IPS-20b (cell line): ENCODE results near the gene RAD18.

Source experiments
- H3K27ac ChIP-seq: one replicate; pipeline ENCODE4 v1.5.1; 2013; ENCODE audit warnings: low read length
- H3K27me3 ChIP-seq: 2 replicates; pipeline ENCODE4 v1.6.1; 2013; ENCODE audit warnings: mild to moderate bottlenecking, low read length, inconsistent platforms; ENCODE audit not compliant: insufficient read depth
- H3K36me3 ChIP-seq: 2 replicates; pipeline ENCODE4 v1.6.1; 2013; ENCODE audit warnings: low read depth, mild to moderate bottlenecking, inconsistent platforms, low read length, moderate library complexity; ENCODE audit not compliant: insufficient read depth
- H3K4me1 ChIP-seq: 2 replicates; pipeline ENCODE4 v1.6.1; 2013; ENCODE audit warnings: mild to moderate bottlenecking, control low read depth, inconsistent platforms, low read length, moderate library complexity; ENCODE audit not compliant: insufficient read depth
- H3K4me3 ChIP-seq: 2 replicates; pipeline ENCODE4 v1.5.1; 2013; ENCODE audit warnings: mild to moderate bottlenecking, low read length, inconsistent platforms
- H3K9ac ChIP-seq: 2 replicates; pipeline ENCODE4 v1.6.1; 2013; ENCODE audit warnings: low read depth, mild to moderate bottlenecking, inconsistent platforms, low read length, moderate library complexity
- H3K9me3 ChIP-seq: 2 replicates; pipeline ENCODE4 v1.6.1; 2013; ENCODE audit warnings: mild to moderate bottlenecking, low read depth, low read length, inconsistent platforms; ENCODE audit not compliant: insufficient read depth

RAD18 gene

DNA sequence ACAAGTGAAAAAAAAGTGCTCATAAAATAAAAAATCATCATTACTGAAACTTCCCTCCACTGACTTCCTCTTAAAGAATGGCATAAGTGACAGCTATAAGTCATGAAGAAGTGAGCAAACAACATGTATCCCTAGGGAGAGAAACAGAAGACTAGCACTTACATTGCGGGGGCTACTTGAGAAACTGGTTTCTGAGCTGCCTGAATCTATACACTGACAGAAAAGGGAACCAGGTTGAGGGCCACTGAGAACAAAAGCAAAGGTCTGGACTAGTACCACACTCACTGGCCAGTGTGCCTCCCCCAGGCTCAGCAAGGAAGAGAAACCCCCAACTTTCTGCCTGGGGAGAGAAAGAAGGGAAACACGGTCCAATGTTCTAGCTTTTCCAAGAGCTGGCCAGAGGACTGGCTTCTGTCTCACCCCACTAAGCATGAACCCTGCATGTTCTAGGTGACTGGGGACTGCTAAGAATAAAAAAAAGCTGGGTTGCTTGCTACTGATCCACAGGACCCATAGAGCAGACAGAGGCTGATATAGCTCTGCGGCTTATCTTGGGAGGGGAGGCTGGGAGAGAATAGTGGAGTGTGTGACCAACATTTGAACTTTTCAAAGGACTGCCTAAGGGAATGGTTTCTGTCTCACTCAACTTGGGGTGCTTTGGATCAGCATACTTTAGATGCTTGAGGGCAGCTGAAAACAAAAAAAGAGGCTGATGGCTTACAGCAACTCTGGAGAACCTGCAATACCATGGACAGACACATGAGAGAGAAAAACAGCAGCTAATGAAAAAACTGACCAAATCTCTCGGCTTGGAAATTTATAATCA, 8.1 kb downstream of the RAD18 start:
- Histone ChIP-seq H3K9ac (no peak overlapping the region), H3K9me3 (no peaks in the 10 kb centered on the region), H3K4me1 (no peaks in the 10 kb centered on the region; the same call in 1 of the 2 replicates), H3K27me3 (no peaks in the 10 kb centered on the region), H3K36me3 (peaks cover 37% of the 10 kb centered on the region; the same call in 1 of the 2 replicates), H3K27ac (no peak overlapping the region), H3K4me3 (no peak overlapping the region)

GRCh38 chr3:8953313-8953712, 10.0 kb downstream of the RAD18 start:
- peaks cover 23% of the 10 kb centered on the region; the same call in 1 of the 2 replicates for H3K36me3 ChIP-seq
- H3K4me3 ChIP-seq, result no peak overlapping the region
- no peaks in the 10 kb centered on the region for H3K27me3 ChIP-seq
- no peaks in the 10 kb centered on the region; the same call in 1 of the 2 replicates for H3K4me1 ChIP-seq
- no peaks in the 10 kb centered on the region for H3K9me3 ChIP-seq
- H3K9ac ChIP-seq, result no peak overlapping the region
- H3K27ac ChIP-seq, result no peak overlapping the region

DNA sequence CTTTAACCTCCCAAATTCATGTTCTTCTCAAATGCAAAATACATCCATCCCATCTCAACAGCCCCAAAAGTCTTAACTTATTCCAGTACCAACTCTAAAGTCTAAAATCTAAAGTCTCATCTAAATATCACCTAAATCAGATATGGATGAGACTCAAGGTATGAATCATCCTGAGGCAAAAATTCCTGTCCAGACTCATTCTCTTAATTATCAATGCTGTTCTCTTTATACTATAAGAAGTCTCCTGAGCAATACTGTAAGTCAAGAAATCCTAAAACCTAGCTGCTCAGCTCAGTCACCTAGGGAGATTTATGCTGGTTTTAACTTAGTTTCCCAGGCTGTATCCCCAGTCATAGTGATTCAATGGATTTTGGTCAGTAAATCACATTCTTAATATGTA, 11.1 kb downstream of the RAD18 start:
- peaks cover 20% of the 10 kb centered on the region; the same call in 1 of the 2 replicates for H3K36me3 ChIP-seq
- no peak overlapping the region for H3K9ac ChIP-seq
- no peaks in the 10 kb centered on the region for H3K27me3 ChIP-seq
- H3K9me3 ChIP-seq, result no peaks in the 10 kb centered on the region
- H3K4me3 ChIP-seq, result no peak overlapping the region
- no peak overlapping the region for H3K27ac ChIP-seq
- no peaks in the 10 kb centered on the region; the same call in 1 of the 2 replicates for H3K4me1 ChIP-seq

- Histone ChIP-seq H3K4me1 (no peaks in the 10 kb centered on the region), H3K36me3 (peaks cover 65% of the 10 kb centered on the region), H3K27me3 (no peaks in the 10 kb centered on the region), H3K9ac (no peak overlapping the region), H3K9me3 (peaks cover 5% of the 10 kb centered on the region; the same call in 1 of the 2 replicates), H3K27ac (no peak overlapping the region), H3K4me3 (no peak overlapping the region)
Observed at GRCh38 chr3:8945890-8946600, 17.2 kb downstream of the RAD18 start.

DNA sequence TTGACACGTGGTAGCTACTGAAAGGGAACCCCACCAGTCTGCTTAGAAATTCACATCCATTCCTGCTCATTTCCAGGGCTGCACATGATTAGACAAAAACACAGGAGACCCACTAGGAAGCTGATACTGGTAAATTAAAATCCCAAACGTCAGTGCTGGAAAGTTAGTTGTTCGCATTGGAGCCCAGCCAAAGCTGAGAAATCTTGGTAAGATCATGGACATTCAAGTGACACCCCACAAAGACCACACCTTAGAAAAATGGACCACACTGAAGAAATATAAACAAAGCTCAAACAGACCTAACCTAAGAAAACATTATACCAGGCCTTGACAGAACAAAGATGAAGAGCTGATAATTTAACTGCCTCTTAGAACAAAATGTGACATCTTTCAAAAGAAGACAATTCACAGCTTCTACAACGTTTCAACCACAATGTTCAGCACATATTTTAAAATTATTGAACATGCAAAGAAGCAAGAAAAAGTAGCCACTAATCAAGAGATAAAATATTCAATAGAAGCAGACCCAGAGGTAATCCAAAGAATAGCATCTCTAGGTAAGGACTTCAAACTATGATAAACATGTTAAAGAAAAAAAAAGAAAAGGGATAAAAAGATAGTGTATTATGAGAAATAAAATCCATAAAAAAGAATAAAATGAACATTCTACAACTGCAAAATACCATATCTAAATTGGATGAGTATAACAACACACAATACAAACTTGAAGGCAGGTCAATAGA, 20.4 kb downstream of the RAD18 start:
- no peak overlapping the region for H3K4me3 ChIP-seq
- H3K36me3 ChIP-seq, result peaks cover 91% of the 10 kb centered on the region
- H3K27ac ChIP-seq, result no peak overlapping the region
- H3K9ac ChIP-seq, result no peak overlapping the region
- H3K9me3 ChIP-seq, result peaks cover 5% of the 10 kb centered on the region; the same call in 1 of the 2 replicates
- H3K27me3 ChIP-seq, result no peaks in the 10 kb centered on the region
- H3K4me1 ChIP-seq, result no peaks in the 10 kb centered on the region

GRCh38 chr3:8942115-8942514, 21.2 kb downstream of the RAD18 start:
- Histone ChIP-seq H3K27me3 (no peaks in the 10 kb centered on the region), H3K27ac (no peak overlapping the region), H3K9me3 (peaks cover 5% of the 10 kb centered on the region; the same call in 1 of the 2 replicates), H3K36me3 (peaks cover 92% of the 10 kb centered on the region), H3K4me3 (no peak overlapping the region), H3K9ac (no peak overlapping the region), H3K4me1 (no peaks in the 10 kb centered on the region)

DNA sequence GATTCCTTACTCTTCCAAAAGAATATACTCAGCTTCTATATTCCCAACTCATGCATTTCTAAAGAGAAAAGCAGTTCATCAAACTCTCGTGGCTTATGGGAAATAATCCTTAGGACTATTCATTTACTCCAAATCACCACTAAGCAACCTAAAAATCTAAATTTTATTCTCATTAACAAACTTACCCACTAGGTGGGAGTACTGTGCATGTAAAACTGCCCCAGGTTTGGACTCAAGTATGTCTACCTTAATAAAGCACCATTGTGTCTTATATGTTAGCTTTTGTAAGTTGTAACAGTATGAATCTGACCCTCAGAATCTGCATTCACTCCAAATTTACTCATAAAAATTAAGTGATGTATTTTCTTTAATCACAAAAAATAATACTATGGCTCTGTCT, 25.3 kb downstream of the RAD18 start:
- peaks cover 85% of the 10 kb centered on the region for H3K36me3 ChIP-seq

GRCh38 chr3:8937064-8938020, 25.9 kb downstream of the RAD18 start:
- no peaks in the 10 kb centered on the region for H3K4me1 ChIP-seq
- H3K9ac ChIP-seq, result no peak overlapping the region
- H3K36me3 ChIP-seq, result peaks cover 78% of the 10 kb centered on the region

More for the DNA sequence above, 25.3 kb downstream of the RAD18 start:
- H3K27ac ChIP-seq, result no peak overlapping the region
- no peaks in the 10 kb centered on the region for H3K27me3 ChIP-seq
- H3K9ac ChIP-seq, result no peak overlapping the region
- no peaks in the 10 kb centered on the region for H3K4me1 ChIP-seq
- no peaks in the 10 kb centered on the region for H3K9me3 ChIP-seq
- no peak overlapping the region for H3K4me3 ChIP-seq

DNA sequence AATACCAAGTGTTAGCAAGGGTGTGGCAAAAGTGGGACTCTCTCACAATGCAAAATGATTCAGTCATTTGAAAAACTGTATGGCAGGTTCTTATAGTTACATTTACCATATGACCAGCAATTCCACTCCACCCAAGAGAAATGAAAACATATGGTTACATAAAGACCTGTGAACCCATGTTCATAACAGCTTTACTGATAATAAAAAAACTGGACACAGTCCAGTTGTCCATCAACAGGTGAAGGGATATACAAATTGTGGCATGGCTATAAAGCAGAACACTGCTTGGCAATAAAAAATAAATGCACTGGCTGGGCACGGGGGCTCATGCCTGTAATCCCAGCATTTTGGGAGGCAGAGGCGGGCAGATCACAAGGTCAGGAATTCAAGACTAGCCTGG, 30.8 kb downstream of the RAD18 start:
- Histone ChIP-seq H3K9me3 (no peaks in the 10 kb centered on the region), H3K9ac (no peak overlapping the region), H3K27me3 (no peaks in the 10 kb centered on the region), H3K4me1 (no peaks in the 10 kb centered on the region), H3K4me3 (no peak overlapping the region), H3K36me3 (peaks cover 38% of the 10 kb centered on the region), H3K27ac (no peak overlapping the region)

More at GRCh38 chr3:8937064-8938020, 25.9 kb downstream of the RAD18 start:
- Histone ChIP-seq H3K9me3 (no peaks in the 10 kb centered on the region), H3K4me3 (no peak overlapping the region), H3K27ac (no peak overlapping the region), H3K27me3 (no peaks in the 10 kb centered on the region)

- Histone ChIP-seq H3K4me3 (no peak overlapping the region), H3K27ac (no peak overlapping the region), H3K4me1 (no peaks in the 10 kb centered on the region), H3K27me3 (no peaks in the 10 kb centered on the region), H3K9me3 (no peaks in the 10 kb centered on the region), H3K36me3 (peaks cover 29% of the 10 kb centered on the region), H3K9ac (no peak overlapping the region)
Observed at GRCh38 chr3:8931342-8931741, 31.9 kb downstream of the RAD18 start.
